Stimulated activated CD4-positive, alpha-beta T cell treated with anti-CD3 and anti-CD28 coated beads, TNF-alpha, amount 100 ng/mL, for 48 hours (primary cell): ENCODE results near the gene TPD52L1.
A peak's percentile ranks its signal among the peaks of the same experiment; 100 is the strongest.

Source experiments
- DNase-seq, 3 donors: peaks; one replicate each; pipeline ENCODE4 v3.0.0-alpha.2; 2020; ENCODE audit warnings: low read depth in 3 of 3

TPD52L1 gene

DNA sequence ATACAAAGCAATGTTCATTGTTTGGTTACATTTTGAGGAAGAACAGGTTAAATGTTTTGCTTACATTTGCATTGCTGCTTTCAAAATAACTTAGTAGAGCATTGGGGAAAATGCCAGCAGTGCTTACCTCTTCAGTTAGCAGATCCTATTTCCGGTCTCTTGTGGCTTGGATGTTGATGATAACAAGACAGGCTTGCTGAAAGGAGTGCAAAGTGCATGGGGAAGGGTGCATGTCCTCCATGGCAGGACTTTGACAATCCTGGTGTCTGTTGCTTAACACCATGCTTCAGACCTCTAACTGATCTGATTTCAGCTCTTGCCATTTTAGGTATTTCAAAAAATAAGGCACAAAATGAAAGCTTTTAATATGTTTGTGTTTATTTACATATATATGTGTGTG, 21.1 kb downstream of the TPD52L1 start:
- DNase-seq: no peak

DNA sequence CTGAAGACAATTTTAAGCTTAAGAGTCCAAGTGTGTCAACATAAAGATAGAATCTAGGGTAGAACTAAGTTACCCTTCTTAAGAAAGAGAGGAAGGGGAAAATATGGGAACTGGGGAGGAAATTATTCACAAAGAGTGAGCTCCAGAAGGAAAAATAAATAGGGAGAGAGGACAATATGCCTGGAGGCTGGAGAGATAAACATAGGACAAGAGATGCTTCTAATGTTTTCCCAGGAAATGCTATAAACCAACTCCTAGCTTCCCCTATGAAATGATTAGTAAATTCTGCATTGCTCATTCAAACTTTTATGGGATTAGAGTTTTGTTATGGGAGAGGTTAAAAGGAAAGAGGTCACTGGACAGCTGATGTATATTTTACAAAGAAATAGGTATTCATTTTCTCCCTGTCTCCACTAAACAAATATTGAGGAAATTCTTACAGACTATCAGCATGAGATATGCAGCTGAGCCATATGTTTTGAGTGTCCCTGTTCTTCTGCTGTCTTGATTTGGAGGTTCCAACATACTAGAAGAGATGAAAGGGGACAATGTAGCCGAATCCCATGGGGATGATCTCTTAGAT, 22.0 kb downstream of the TPD52L1 start:
- no peak for DNase-seq

DNA sequence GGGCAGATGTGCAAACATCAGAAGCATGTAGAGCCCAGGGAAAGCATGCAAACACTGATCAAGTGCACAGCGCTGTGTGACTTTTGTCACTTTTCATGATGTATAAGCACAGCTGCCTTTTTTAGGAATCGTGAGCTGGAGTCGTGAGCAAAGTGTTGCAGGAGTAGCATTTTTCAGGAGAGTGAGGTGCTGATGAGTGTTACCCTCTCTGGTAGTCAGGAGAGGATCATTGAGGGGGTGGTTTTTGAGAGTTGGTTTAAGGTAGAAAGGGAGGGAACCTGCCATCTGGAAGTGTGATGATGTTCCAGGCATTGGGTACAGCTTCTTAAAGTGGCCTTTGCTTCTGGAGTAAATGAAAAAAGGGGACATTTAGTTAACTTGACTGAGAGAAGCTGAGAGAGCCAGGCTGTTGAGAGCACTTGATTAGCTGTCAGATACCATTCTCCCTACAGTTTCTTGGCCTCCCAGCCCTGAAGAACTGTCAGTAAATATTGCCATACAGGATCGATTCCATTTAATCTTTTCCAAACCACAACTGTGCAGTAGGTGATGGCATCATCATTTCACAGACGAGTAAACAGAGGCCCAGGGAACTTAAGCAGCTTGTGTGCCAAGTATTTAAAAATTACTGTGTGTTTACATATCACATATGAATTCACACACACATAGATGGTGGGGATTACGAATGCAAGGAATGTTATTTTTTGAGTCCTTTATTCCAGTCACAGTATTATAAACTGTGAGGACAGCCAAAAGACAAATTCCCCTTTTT, 28.9 kb downstream of the TPD52L1 start:
- no peak for DNase-seq

DNA sequence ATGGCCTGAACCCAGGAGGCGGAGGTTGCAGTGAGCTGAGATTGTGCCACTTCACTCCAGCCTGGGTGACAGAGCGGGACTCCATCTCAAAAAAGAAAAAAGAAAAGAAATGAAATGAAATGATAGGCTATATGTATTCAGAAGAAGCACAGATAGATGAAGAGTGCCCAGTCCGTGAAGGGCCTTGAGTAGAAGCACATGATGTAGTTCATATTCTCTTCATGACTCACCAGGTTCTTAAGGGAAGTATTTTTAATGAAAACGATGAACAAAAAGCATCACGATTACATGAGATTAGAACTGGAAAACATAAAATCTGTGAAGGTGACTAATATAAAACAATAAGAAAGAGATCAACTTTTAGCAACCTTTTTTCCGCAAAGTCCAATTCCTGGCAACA, 29.8 kb downstream of the TPD52L1 start:
- no peak for DNase-seq

DNA sequence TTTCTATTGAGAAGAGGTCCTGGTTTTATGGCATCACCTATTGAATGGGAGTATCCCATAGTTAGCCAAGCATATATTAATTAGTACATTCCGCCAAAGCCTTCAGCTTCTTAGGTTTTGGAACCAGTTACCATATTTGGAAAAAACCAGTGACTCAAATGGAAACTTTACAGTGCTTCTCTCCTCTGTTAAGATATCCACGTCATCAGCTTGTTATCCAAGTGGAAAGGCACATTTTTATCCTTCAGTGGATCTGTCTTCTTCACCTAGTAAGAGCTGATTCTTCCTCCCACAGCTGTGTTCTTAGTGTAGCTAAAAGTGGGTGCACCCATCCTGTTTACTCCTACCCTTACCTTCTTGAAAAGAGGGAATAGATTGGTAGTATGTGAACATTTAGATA, 34.5 kb downstream of the TPD52L1 start:
- DNase-seq: no peak

DNA sequence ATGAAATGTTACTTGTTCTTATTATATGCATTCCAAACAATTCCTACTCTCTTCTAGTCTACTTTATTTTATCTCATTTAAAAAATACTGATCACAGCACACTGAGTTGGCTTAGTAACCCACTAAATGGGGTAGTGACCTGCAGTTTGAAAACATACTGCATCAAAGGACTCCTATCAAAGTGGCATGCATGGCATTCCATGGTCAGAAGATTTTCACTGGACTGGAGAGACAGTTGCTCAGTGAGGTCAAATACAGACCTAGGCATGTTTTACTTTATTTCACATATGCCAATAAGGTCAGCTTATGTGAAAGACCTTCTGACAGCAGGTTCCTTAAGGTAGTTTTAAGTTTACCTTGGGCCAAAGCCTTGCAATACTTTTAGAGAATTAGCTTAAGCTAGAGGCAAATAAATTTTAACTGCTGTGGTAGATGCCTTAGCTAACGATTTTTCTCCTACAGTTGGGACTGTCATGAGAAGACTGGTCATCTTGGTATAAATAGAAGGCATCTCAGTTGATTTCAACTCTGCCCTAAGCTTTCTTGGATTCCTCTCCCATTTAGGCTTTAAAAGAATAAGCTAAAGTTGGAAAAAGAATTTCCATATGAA, 35.1 kb downstream of the TPD52L1 start:
- no peak for DNase-seq

DNA sequence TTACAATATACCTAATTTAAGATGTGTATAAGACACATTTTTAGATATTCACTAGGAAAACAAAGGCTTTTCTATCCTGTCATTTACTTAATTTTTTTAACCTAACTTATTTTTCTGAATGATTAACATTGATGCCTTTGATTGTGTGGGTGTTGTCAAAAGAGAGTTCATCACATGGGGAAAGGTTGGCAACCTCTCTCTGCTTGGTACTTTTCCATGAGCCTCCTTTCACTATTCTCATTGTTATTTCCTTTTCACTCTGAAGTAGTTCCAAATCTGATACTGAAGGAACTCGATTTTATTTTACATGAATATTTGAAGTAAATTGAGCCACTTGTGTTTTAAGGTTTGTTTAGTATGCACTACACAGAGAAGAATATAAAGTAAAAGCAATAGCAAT, 35.9 kb downstream of the TPD52L1 start:
- no peak for DNase-seq

DNA sequence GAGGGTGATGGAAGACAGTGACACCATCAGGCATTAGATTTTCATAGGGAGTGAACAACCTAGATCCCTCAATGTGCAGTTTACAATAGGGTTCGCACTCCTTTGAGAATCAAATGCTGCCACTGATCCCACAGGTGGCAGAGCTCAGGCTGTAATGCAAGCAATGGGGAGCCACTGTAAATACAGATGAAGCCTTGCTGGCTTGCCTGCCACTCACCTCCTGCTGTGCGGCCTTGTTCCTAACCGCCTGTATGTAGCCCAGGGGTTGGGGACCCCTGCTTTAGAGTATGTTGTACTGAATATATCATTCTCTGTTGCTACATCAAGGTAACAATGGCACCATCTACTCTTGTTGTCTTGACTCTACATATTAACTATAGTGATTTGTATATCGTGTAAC, 37.1 kb downstream of the TPD52L1 start:
- no peak for DNase-seq

DNA sequence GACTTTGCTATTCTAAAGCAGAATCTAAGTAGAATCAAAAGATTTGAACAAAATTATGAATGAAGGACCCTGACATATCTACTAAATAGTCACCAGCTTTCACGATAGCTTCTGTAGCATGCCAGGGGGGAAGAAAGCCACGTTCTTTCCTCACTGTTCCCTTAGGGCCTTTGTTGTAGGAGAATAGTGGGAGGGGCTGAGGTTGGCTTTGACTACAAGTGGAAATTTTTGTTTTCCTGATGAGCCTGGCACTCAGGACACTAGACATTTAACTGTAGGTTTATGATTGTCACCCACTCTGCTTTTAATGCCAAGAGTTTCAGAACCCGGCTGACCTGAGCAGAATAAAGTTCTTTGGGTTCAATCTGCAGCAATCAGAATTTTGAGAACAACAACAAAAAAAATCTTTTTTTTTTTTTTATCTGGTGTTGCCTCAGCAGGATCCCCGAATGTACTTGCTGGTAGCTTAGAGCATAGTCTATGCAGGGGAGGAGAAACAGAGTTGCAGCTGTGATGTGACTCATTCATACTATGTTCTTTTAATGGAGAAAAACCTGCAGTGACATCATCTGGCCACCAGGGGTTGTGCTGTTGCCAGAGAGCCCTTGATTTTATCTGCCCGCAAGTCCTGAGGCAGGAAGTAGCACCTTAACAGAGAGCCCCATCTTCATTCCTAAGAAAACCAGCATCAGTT, 38.5 kb downstream of the TPD52L1 start:
- DNase-seq: peak; percentile 31 to 42 (median 32)

DNA sequence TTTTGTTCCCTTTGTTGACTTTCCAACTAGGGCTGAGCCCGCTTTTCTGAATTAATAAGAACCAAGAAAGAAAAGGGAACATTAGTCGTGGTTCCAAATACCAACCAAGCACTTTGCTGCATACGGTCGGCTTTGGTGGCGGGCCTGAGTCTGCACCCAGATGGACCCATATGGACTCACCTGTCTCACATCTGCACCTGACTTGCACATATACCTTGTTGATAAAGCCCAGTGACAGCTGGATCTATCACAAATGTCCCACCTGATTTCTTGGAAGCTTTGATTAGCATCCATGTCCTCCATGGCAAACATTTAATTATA, 39.0 kb downstream of the TPD52L1 start:
- no peak for DNase-seq

DNA sequence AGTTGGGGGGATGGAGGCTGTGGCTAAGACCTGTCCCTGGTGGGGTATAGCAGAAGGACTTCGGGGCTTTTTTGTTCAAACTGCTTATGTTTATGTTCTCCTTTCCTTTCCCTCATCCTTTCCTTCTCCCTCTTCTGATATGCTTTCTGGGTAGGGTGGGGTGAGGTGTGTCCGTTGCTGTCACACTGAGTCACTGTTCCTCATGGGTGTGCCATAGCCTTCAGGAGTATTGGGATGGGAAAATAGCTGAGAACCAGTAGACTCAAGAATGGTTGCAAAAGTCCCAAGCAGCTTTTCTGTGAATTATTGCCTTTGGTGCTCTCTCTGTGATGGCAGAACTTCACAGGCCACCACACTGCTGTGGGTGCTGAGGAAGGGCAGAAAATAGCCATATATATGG, 39.6 kb downstream of the TPD52L1 start:
- DNase-seq: no peak

DNA sequence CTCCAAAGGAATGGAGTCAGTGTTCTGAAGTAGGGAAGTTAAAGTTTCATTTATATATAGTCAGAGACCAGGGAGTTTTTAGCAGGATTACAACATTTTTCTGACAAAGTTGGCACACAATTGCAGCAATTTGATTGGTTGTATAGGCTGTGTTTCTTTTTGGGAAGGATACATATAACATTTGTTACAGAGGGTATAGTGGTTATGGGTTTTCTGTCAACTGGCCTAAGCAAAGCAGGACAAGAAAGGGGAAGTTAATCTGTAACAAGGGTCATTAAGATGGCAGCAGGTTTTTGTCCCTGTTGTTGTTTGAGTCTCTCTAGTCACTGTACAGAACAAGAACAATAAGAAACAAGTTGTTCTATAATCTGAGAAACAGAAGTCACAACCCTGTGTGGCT, 41.4 kb downstream of the TPD52L1 start:
- no peak for DNase-seq

DNA sequence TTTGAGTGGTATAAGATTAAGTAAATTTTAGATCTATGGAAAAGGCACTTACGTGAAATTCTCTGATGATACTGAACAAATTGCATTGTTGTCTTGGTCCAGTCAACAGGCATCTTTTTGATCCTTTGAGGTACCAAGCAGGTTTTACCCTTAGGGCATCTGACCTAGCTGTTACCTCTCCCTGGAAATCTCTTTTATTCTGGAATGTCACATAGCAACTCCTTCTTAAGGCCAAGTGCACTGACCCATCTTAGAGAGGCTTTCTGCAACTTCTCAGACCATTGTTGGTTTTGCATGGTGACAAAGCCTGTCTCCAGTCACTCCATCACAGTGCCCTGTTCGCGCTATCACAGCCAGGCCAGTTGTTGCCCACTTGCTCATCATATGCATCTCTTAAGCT, 42.0 kb downstream of the TPD52L1 start:
- DNase-seq: no peak

DNA sequence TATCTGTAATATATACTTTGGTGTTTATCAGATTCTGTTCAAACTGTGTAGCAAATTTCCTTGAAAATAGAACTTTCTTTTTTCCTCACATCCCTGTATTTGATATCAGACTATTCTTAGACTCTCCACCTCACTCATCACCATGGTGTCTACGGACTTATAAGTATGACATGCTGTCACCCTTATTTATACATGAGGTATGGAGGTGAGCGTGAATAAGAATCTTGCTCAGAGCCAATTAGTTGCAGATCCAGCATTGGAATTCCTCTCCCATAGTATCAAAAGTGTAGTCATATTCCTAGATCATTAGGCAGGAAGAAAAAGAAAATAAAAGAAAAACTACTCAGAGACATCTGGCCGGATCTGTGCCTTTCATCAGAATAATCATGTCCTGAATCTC, 43.0 kb downstream of the TPD52L1 start:
- DNase-seq: no peak

DNA sequence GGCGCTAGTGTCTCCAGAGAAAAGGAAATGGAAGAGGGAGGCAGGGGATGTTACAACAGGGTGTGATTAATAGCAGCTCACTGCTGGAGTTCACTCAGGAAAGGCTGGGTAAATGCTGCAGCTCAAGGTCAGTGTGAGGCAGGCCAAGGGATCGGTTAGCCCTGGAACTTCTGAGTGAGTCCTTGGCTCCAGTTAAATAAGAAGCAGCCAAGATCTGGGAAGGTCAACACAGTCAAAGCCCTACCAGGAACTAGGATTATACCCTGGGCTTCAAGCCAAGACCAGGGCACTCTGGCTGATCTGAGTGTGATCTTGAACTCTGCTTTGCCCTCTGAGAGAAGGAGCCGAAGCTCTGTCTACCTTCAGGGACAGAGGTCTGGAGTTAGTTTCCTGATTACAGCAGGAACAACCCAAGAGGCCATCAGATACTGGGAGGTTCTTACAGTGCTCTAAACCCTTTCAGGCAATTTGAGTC, 44.3 kb downstream of the TPD52L1 start:
- DNase-seq: no peak

DNA sequence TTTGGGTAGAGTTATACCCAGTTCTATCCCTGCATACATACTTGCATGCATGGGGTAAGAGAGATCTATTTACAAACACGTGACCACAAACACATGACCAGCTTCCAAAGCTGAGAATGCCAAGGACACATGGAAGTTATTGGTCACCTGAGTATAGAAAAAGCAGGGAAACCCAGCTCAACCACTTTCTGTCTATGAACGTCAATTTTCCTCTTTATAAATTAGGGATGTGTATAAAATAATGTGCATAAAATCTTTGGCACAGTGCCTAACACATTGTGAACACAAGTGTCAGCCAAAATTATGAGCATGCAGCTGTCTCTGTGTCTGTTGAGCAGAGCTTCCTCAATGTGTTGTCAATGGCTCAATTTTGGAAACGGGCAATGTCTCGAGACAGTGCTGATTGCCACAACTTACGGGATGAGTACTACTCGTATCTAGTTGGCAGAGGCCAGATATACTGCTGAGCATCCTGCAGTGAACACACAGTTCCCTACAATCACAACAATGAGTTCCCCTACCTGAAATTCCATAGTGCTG, 44.9 kb downstream of the TPD52L1 start:
- no peak for DNase-seq

DNA sequence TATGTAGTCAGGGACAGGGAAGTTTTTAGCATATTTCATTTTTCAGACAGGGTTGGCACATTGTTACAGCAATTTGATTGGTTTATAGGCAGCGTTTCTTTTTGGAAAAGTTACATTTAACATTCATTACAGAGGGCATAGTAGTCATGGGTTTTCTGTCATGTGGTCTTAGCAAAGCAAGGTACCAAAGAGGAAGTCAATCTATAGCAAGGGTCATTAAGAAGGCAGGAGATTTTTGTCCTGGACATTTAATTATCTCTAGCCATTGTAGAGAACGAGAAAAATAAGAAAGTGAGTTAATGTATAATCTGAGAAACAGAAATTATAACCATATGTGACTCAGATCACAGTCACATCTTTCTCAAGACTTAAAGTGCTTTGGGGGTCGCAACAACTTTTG, 47.4 kb downstream of the TPD52L1 start:
- no peak for DNase-seq

DNA sequence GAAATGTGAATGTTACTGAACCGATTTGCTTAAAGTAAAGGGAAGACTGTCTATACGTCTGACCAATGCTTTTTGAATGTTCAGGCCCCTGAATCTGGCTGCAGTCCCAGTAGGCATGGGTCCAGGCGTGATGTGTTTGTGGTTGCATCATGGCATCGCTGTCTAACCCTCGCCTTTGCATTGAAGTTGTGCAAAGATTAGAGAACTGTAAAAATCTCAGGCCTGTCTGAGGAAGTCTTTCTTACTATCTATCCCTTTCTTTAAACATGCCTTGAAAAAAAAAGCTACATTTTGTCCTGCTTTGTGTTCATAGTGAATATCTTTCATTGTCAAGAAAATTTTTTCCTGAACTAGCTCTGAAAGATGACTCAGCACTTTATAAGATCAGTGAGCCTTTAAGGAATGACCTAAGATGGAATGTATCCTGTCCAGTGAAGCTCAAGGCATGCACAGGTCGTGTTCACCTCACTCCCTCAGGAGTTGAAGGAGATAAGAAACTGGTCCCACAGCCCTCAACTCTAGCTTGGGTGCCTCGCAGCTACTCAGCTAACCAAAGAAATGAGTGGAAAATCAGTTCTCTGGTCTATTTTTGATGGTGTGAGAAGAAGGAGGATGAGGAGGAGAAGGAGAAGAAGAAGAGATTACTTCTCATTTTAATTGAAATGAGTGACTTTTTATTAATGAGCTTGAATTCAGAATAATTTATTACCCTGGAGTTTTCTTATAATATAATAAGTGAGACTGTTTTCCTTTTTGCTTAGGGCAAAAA, 48.6 kb downstream of the TPD52L1 start:
- no peak for DNase-seq

DNA sequence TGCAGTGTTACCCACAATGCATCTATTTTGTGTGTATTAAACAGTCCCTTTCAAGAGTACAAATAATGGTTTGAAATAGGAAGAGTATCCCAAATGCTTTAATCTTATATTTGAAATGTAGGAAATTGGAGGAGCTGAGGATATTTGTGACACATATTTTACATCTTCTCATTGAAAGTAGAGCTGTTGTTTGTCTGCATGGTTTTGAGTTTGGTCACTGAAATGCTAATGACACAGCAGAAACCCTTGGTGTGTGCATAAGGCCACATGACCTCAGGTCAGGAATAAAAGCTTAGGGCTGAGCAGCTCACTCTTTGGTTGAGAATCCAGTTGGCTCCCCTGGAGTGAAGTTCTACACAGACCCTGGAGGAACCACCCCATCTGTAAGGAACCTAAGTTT, 49.8 kb downstream of the TPD52L1 start:
- no peak for DNase-seq

DNA sequence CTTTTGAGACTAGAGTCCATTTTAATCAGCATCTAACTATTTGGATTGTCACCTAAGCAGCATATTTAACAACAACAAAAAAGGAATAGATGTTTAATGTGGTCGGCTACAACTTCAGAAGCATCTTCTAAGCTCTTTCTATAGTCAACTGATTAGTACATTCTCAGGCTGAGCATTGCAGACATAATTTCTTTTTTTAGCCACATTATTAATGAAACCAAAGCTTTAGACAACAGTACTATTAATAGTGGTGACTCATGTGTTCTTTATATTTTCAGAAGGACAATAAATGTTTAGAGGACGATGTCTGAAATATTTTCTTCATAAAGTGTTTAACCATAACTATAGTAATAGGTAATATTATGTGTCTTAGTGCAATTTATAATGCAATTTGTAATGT, 52.4 kb downstream of the TPD52L1 start:
- DNase-seq: no peak

DNA sequence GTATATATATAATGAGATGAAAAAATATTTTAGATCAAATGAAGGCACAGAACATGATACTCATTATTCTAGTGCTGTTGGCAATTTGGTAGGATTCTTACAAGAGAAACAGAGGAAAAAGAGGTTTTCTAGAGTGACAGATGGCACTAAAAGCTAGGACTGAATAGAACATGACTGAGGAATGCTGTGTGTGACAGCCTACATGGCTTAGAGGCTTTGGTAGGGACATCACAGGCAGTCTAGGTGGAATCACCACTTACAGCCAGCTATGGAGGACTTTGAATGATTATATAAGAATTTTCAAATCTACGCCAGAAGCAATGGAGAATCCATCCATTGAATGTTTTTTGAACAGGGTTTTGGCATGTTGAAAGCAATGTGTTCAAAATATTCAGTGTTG, 52.8 kb downstream of the TPD52L1 start:
- no peak for DNase-seq

DNA sequence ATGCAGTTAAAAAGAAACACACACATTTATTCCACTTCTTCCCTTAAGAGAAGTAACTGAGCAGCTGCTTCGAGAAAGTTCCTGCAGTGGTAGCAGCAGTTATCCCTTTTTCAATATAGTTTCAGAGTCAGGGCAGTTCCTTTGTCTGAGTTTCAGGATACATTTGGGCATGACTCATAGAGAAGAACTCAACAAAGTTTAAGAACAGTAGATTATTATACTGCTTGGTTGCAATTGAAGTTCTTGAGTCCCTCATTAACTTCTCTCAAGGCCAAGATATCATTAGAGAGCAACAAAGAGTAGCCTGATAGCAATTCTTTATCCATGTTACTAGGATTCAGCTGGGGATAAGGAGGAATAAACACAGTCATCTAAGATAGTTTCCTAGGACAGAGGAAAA, 54.4 kb downstream of the TPD52L1 start:
- no peak for DNase-seq
